T-helper 17 cell (primary cell): ENCODE measurements around the gene RTN4RL2. TPM values are rescaled to one million over a fixed set of nuclear protein-coding genes. Genes with fewer than 3 reads are reported as not detected.
A peak's percentile ranks its signal among the peaks of the same experiment; 100 is the strongest.

ENCODE experiments used
- ATAC-seq: fragments of 150-1000 bp; cut with Tn5 transposase; 2 replicates; pipeline ENCODE4 v1.10.0; 2021; ENCODE audit warnings: mild to moderate bottlenecking, moderate library complexity
- DNase-seq, 3 donors: peaks; one replicate each; pipeline versions ENCODE4 v3.0.0 to v3.0.0-alpha.2; 2020 to 2021
- H3K9me3 ChIP-seq: one replicate; pipeline ENCODE4 v1.7.0; 2013; ENCODE audit warnings: low read length, mild to moderate bottlenecking; ENCODE audit not compliant: control insufficient read depth, poor library complexity, severe bottlenecking
- H3K27ac Mint-ChIP-seq: one replicate; pipeline ENCODE4 v1.8.0; 2022; ENCODE audit warnings: mild to moderate bottlenecking, moderate library complexity, mixed read lengths
- H3K27me3 Mint-ChIP-seq: one replicate; pipeline ENCODE4 v1.8.0; 2022; ENCODE audit warnings: mixed read lengths
- H3K36me3 Mint-ChIP-seq: one replicate; pipeline ENCODE4 v1.8.0; 2022; ENCODE audit warnings: low read depth, mixed read lengths
- H3K4me1 Mint-ChIP-seq: one replicate; pipeline ENCODE4 v1.8.0; 2022; ENCODE audit warnings: mild to moderate bottlenecking, mixed read lengths
- H3K4me3 Mint-ChIP-seq: one replicate; pipeline ENCODE4 v1.8.0; 2022; ENCODE audit warnings: mild to moderate bottlenecking, moderate library complexity, mixed read lengths
- total RNA-seq, 4 donors: library from RNA in 2 of 4; stranded (reverse) in 2 of 4; gene quantifications; one replicate each; pipeline ENCODE4 v1.2.3 and lab custom pipeline; 2022 to 2026

RTN4RL2 gene
- total RNA-seq, 2 donors from 2014 or later = 0.23 TPM; not detected in 1

GRCh38 chr11:57460758-57461749 lies 726 bp downstream of the RTN4RL2 start:
- peak; percentile 4 for ATAC-seq
- Mint-ChIP-seq H3K27me3 (peaks cover 31% of the 10 kb centered on the region), H3K36me3 (peaks cover 5% of the 10 kb centered on the region), H3K4me1 (peaks cover 23% of the 10 kb centered on the region), H3K4me3 (peak overlapping the region; percentile 85), H3K27ac (peak overlapping the region; percentile 53)
- DNase-seq = peak in 1 of 3 donors; percentile 16
- H3K9me3 ChIP-seq = no peaks in the 10 kb centered on the region

DNA sequence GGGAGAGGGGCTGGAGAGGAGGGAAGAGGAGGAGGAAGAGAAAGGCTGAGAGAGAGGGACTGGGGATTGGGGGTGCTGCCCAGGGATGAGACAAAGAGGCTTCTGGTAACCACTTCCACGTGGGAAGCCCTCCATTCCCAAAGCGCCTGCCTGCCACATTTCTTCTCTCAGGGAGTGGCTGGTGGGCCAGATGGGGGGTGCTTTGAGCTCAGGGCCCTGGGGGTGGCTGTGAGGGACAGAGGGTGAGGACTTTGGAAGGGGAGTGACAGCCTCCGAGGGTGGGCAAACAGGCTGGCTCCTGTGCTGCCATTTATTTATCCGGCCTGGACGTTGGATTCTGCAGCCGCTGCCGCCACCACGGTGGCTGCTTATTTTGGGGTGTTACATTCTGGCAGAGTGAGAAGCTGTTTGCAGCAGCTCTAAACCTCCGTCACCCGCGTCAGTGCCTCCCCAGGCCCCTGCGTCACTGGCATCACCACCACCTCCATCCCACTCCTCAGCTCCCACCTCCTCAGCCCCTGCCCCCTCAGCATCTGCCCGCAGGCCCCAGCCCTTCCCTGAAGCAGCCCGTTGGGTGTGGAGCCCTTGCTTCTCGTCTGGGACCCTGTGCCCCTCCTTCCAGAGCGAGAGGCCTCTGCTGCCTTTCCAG lies 1.6 kb downstream of the RTN4RL2 start:
- peaks cover 31% of the 10 kb centered on the region for H3K27me3 Mint-ChIP-seq
- peaks cover 22% of the 10 kb centered on the region for H3K4me1 Mint-ChIP-seq
- ATAC-seq = no peak
- H3K36me3 Mint-ChIP-seq = peaks cover 5% of the 10 kb centered on the region
- peak overlapping the region; percentile 53 for H3K27ac Mint-ChIP-seq
- no peaks in the 10 kb centered on the region for H3K9me3 ChIP-seq
- DNase-seq = no peak
- H3K4me3 Mint-ChIP-seq = peak overlapping the region; percentile 85

DNA sequence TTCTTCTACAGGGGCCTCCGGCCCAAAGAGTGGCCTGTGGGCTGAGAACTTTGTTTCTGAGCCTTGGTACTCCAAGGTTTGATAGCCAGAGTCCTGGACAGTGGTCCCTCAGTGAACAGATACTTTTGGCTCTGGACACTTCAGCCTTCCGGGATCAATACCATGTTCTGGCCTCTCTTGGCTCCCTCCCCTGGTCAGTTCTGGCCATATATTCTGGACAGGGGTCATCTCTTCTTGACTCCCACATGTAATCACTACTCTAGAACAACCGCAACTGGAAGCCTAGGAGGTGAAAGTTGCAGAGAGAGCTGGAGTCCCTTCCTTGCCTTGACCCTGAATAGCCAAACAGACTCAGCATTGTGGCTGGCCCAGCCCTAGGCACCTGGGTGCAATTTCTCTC lies 2.3 kb downstream of the RTN4RL2 start:
- DNase-seq (no peak), ATAC-seq (no peak)
- no peak overlapping the region for H3K4me3 Mint-ChIP-seq
- H3K9me3 ChIP-seq = no peaks in the 10 kb centered on the region
- peaks cover 28% of the 10 kb centered on the region for H3K27me3 Mint-ChIP-seq
- peaks cover 5% of the 10 kb centered on the region for H3K36me3 Mint-ChIP-seq
- H3K4me1 Mint-ChIP-seq = peaks cover 18% of the 10 kb centered on the region
- no peak overlapping the region for H3K27ac Mint-ChIP-seq

DNA sequence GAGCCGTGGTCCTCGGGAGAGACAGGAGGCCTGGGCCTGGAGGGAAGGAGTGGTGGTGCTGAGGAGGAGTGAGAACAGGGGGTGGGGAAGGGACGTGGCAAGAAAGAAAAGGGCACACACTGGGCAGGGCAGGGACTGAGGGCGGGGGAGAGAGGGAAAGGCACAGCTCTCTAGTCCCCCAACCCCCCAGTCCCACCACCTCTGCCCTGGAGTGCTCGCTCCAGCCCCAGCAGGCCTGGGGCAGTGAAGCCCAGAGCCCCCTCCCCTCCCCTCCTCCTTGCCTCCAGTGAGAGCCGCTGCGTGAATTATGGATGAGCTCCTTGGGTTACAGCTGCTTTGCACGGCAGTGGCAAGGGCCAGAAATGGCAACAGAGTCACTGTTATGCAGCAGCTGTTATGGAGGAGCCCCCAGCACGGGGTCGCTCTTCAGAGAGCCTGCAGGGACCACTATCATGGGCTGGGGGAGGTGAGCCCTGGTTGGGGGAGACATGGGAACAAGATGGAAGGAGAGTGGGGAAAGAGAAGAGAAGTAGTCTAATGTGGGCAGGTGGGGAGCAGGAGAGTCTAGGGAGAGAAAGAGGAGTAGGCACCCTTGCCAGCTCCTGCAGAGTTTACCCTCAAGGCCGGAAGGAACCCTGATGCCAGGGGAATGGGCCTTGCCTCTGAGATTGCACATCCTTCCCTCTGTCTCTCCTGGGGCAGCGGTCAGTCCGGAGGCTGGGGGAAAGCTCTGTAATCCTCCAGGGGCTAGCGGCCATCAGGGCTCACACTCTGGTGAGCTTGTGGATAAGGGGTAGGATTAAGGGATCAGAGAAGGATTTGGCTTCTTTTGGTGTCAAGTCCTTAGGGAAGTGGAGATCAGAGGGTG lies 3.6 kb downstream of the RTN4RL2 start:
- Mint-ChIP-seq H3K27ac (no peak overlapping the region), H3K27me3 (peaks cover 30% of the 10 kb centered on the region), H3K36me3 (peaks cover 5% of the 10 kb centered on the region), H3K4me3 (no peak overlapping the region), H3K4me1 (peaks cover 14% of the 10 kb centered on the region)
- no peak for DNase-seq
- no peaks in the 10 kb centered on the region for H3K9me3 ChIP-seq
- no peak for ATAC-seq

GRCh38 chr11:57464539-57465181 lies 4.3 kb downstream of the RTN4RL2 start:
- no peak for ATAC-seq
- H3K4me3 Mint-ChIP-seq = no peak overlapping the region
- peaks cover 22% of the 10 kb centered on the region for H3K27me3 Mint-ChIP-seq
- H3K9me3 ChIP-seq = no peaks in the 10 kb centered on the region
- no peak overlapping the region for H3K27ac Mint-ChIP-seq
- no peak for DNase-seq
- peaks cover 10% of the 10 kb centered on the region for H3K4me1 Mint-ChIP-seq
- H3K36me3 Mint-ChIP-seq = peaks cover 4% of the 10 kb centered on the region

- Mint-ChIP-seq H3K4me1 (peaks cover 4% of the 10 kb centered on the region), H3K27me3 (peaks cover 18% of the 10 kb centered on the region), H3K27ac (no peak overlapping the region), H3K4me3 (no peak overlapping the region), H3K36me3 (peaks cover 4% of the 10 kb centered on the region)
- ATAC-seq (no peak), DNase-seq (no peak)
- H3K9me3 ChIP-seq = no peaks in the 10 kb centered on the region
Observed at GRCh38 chr11:57466680-57467079, 6.4 kb downstream of the RTN4RL2 start.

DNA sequence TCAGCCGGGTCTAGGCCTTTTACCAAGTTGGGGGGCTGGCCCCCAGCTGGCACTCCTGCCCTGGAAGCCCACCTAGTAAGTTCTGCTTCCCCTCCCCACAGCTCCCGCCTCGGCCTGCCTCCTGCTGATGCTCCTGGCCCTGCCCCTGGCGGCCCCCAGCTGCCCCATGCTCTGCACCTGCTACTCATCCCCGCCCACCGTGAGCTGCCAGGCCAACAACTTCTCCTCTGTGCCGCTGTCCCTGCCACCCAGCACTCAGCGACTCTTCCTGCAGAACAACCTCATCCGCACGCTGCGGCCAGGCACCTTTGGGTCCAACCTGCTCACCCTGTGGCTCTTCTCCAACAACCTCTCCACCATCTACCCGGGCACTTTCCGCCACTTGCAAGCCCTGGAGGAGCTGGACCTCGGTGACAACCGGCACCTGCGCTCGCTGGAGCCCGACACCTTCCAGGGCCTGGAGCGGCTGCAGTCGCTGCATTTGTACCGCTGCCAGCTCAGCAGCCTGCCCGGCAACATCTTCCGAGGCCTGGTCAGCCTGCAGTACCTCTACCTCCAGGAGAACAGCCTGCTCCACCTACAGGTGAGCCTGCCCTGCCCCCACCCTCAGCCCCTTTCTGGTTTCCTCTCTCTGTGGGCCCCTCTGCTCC lies 7.3 kb downstream of the RTN4RL2 start:
- Mint-ChIP-seq H3K4me1 (peaks cover 4% of the 10 kb centered on the region), H3K36me3 (peaks cover 4% of the 10 kb centered on the region), H3K4me3 (no peak overlapping the region), H3K27me3 (peaks cover 19% of the 10 kb centered on the region), H3K27ac (no peak overlapping the region)
- DNase-seq = no peak
- H3K9me3 ChIP-seq = no peaks in the 10 kb centered on the region
- ATAC-seq = no peak

GRCh38 chr11:57468276-57468675 lies 7.9 kb downstream of the RTN4RL2 start:
- Mint-ChIP-seq H3K27me3 (peaks cover 24% of the 10 kb centered on the region), H3K4me3 (peak overlapping the region; percentile 49), H3K4me1 (peaks cover 4% of the 10 kb centered on the region), H3K36me3 (peaks cover 4% of the 10 kb centered on the region), H3K27ac (no peak overlapping the region)
- ATAC-seq (no peak), DNase-seq (no peak)
- no peaks in the 10 kb centered on the region for H3K9me3 ChIP-seq

DNA sequence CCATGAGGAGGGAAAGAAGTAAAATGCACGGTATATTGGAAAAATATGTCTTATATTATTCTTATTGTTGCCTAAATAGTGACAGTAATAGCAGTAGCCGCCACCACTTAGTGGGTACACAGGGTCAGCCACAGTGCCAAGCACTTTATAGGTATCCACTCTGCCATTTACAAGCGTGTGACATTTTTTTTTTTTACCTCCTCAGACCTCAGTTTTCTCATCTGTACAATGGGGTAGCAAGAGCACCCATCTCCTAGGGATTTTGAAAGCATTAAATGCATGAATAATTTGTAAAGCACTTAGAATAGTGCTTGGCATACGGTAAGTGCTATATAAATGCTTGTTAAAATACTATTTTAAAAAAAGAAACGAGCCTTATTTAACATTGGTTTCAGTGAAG lies 8.9 kb downstream of the RTN4RL2 start:
- no peak for DNase-seq
- no peak overlapping the region for H3K4me3 Mint-ChIP-seq
- peaks cover 6% of the 10 kb centered on the region for H3K4me1 Mint-ChIP-seq
- peaks cover 4% of the 10 kb centered on the region for H3K36me3 Mint-ChIP-seq
- no peaks in the 10 kb centered on the region for H3K9me3 ChIP-seq
- H3K27me3 Mint-ChIP-seq = peaks cover 33% of the 10 kb centered on the region
- H3K27ac Mint-ChIP-seq = peak overlapping the region; percentile 6
- no peak for ATAC-seq

- no peak overlapping the region for H3K4me3 Mint-ChIP-seq
- no peaks in the 10 kb centered on the region for H3K9me3 ChIP-seq
- peaks cover 33% of the 10 kb centered on the region for H3K27me3 Mint-ChIP-seq
- no peak for ATAC-seq
- no peak for DNase-seq
- H3K4me1 Mint-ChIP-seq = peaks cover 13% of the 10 kb centered on the region
- no peak overlapping the region for H3K27ac Mint-ChIP-seq
- H3K36me3 Mint-ChIP-seq = peaks cover 4% of the 10 kb centered on the region
Observed at GRCh38 chr11:57471496-57471895, 11.2 kb downstream of the RTN4RL2 start.

- no peaks in the 10 kb centered on the region for H3K9me3 ChIP-seq
- Mint-ChIP-seq H3K27me3 (peaks cover 30% of the 10 kb centered on the region), H3K27ac (peak overlapping the region; percentile 43), H3K36me3 (peaks cover under 1% of the 10 kb centered on the region), H3K4me3 (no peak overlapping the region), H3K4me1 (peaks cover 16% of the 10 kb centered on the region)
- ATAC-seq = no peak
- no peak for DNase-seq
Observed at GRCh38 chr11:57473285-57473841, 13.0 kb downstream of the RTN4RL2 start.
